Pericardium fibroblast (primary cell): ENCODE results near the gene TRRAP. TPM values are rescaled to one million over a fixed set of nuclear protein-coding genes. Genes with fewer than 3 reads are reported as not detected.

Experiments
- total RNA-seq: library from RNA; depleted of rRNA; stranded (reverse); fragments of >200 nt; gene quantifications from 2 replicates; pipeline ENCODE4 v1.2.3, GENCODE V29; 2015

The TRRAP gene
- total RNA-seq = 11.4 and 17.4 TPM in 2 replicates

GRCh38 chr7:98878365-98879197 lies at the start of gene TRRAP:
Gene TRRAP, plus strand, starts transcription at chr7:98878532. Its CDS starts 2,619 bp downstream, at chr7:98881151.

GRCh38 chr7:98869597-98870120 lies 8.7 kb upstream of the TRRAP start, which contains the start of gene TMEM130:
Gene TMEM130, minus strand, starts transcription at chr7:98870014. Its CDS starts 153 bp downstream, at chr7:98869861.

Other genes starting within 250 kb of the TRRAP start
- under 0.01 and 1.8 TPM in 2 replicates for gene TMEM130, start 8.5 kb upstream of the TRRAP start, total RNA-seq